Stimulated activated CD4-positive, alpha-beta T cell treated with anti-CD3 and anti-CD28 coated beads, TNF-alpha, amount 100 ng/mL, for 24 hours (primary cell): ENCODE results near the gene PROM1.

Source experiments
- DNase-seq, 3 experiments: peaks; one replicate each; pipeline ENCODE4 v3.0.0-alpha.2; 2020; ENCODE audit warnings: low read depth in 3 of 3

The PROM1 gene

GRCh38 chr4:16110199-16110598 lies 26.4 kb upstream of the PROM1 start:
- no peak for DNase-seq

GRCh38 chr4:16109256-16109655 lies 25.4 kb upstream of the PROM1 start:
- no peak for DNase-seq

- no peak for DNase-seq
Measured at GRCh38 chr4:16106956-16107355, 23.1 kb upstream of the PROM1 start.

GRCh38 chr4:16104520-16104919 lies 20.7 kb upstream of the PROM1 start:
- DNase-seq = no peak

GRCh38 chr4:16102356-16102755 lies 18.5 kb upstream of the PROM1 start:
- no peak for DNase-seq

- DNase-seq = no peak
Measured at GRCh38 chr4:16100833-16101232, 17.0 kb upstream of the PROM1 start.

- no peak for DNase-seq
Measured at GRCh38 chr4:16092682-16093319, 9.0 kb upstream of the PROM1 start.

GRCh38 chr4:16090096-16090705 lies 6.4 kb upstream of the PROM1 start:
- no peak for DNase-seq

- DNase-seq = no peak
Measured at GRCh38 chr4:16089156-16089555, 5.3 kb upstream of the PROM1 start.

GRCh38 chr4:16088601-16089000 lies 4.8 kb upstream of the PROM1 start:
- no peak for DNase-seq

- no peak for DNase-seq
Measured at GRCh38 chr4:16085822-16086221, 2.0 kb upstream of the PROM1 start.

- DNase-seq = peak in 1 of 3 experiments; percentile 14
Measured at GRCh38 chr4:16082426-16083240, 1.2 kb downstream of the PROM1 start.

GRCh38 chr4:16082041-16082425 lies 1.8 kb downstream of the PROM1 start:
- no peak for DNase-seq

GRCh38 chr4:16079046-16079445 lies 4.8 kb downstream of the PROM1 start:
- no peak for DNase-seq

- no peak for DNase-seq
Measured at GRCh38 chr4:16078195-16078760, 5.5 kb downstream of the PROM1 start.

GRCh38 chr4:16077786-16078185 lies 6.0 kb downstream of the PROM1 start:
- DNase-seq = no peak

- no peak for DNase-seq
Measured at GRCh38 chr4:16075975-16076757, 7.7 kb downstream of the PROM1 start.

GRCh38 chr4:16075061-16075460 lies 8.8 kb downstream of the PROM1 start:
- DNase-seq = no peak

GRCh38 chr4:16072168-16072567 lies 11.7 kb downstream of the PROM1 start:
- no peak for DNase-seq

GRCh38 chr4:16070203-16070602 lies 13.6 kb downstream of the PROM1 start:
- no peak for DNase-seq

- no peak for DNase-seq
Measured at GRCh38 chr4:16067515-16067914, 16.3 kb downstream of the PROM1 start.

GRCh38 chr4:16066586-16067128 lies 17.2 kb downstream of the PROM1 start:
- DNase-seq = no peak
